Measurements from ENCODE around the gene NMUR1. TPM values are rescaled to one million over a fixed set of nuclear protein-coding genes. Genes with fewer than 3 reads are reported as not detected.

NMUR1 gene
- total RNA-seq, 1 donor: not detected

DNA sequence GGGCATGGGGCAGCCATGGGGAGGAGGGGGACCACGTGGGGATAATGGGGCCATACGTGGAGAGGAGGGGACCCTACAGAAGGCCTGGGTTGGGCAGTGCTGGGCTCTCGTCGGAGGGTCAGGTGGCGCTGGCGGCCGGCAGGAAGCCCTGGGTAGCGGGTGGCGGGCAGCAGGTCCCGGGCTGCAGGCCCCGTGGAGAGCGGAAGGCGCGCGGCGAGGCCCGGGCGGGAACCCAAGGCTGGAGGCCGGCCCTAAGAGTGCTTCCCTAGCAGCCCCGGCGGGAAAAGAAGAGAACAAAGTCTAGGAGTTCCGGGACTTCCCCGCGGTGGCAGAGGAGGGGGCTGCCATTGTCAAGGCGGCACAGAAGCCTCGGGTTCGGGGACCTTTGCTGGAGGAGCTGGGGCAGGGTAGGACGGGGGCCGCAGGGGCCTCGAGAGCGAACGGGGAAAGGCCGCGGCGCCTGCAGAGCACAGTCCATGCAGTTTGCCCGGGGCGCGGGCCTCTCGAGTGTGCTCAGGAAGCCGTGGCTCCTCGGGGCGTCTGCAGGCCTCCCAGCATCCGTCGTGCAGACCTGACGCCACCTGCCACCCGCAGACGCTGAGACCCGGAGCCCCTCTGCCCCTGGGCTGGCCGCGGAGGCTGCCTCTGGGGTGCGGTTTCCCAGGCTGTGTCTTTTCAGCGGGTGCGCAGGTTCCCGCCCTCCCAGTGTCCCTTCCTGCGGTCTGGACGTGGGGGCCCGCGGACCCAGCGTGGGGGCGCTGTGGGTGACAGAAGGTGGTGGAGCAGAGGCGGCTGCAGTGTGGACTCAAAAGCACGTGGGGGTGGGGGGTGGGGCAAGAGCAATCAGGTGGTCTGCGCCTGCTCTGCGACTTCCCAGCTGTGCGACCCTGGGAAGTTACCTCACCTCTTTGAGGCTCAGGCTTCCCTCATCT, 46.6 kb downstream of the NMUR1 start:
- peak overlapping the region; percentile 43 for H3K4me3 ChIP-seq (ENCODE audit: low read depth, low read length)
- DNase-seq (ENCODE audit: low read depth): peak; percentile 10
- TF ChIP-seq, protein P1, sequence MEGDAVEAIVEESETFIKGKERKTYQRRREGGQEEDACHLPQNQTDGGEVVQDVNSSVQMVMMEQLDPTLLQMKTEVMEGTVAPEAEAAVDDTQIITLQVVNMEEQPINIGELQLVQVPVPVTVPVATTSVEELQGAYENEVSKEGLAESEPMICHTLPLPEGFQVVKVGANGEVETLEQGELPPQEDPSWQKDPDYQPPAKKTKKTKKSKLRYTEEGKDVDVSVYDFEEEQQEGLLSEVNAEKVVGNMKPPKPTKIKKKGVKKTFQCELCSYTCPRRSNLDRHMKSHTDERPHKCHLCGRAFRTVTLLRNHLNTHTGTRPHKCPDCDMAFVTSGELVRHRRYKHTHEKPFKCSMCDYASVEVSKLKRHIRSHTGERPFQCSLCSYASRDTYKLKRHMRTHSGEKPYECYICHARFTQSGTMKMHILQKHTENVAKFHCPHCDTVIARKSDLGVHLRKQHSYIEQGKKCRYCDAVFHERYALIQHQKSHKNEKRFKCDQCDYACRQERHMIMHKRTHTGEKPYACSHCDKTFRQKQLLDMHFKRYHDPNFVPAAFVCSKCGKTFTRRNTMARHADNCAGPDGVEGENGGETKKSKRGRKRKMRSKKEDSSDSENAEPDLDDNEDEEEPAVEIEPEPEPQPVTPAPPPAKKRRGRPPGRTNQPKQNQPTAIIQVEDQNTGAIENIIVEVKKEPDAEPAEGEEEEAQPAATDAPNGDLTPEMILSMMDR (IDR thresholded peaks at IDR 0.05; ENCODE audit: insufficient read depth, low read depth, low read length): no peak

DNA sequence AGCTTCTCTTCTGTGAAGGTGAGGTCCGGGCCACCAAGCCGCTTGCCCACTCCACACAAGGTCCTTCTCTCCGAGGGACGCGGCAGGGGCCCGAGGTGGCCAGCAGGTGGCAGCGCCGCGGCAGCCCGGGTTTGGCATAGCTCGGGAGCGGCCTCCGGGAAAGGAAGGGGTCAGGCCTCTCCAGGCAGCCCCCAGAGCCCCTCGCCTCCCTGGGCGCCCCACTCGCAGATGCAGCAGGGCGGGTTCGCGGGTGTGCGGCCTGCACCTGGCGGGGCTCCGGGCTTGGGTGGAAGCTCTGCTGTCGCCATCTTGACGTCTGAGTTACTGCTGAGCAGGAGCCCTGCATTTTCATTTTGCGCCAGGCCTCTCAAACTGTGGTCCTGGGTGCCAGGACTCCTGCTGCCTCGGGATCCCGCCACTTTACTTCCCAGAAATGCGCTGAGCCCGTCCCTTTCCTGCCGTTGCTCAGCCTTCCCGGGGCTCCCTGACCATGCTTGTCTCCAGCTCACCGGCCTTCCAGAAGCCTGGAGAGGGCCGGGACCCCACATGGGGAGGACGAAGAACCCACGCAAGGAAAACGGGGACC, 47.3 kb downstream of the NMUR1 start:
- H3K4me3 ChIP-seq (ENCODE audit: low read depth, low read length): peak overlapping the region; percentile 43
- DNase-seq (ENCODE audit: low read depth): peak; percentile 55
- TF ChIP-seq, protein P1 (IDR thresholded peaks at IDR 0.05; ENCODE audit: insufficient read depth, low read depth, low read length): peak; percentile 91

DNA sequence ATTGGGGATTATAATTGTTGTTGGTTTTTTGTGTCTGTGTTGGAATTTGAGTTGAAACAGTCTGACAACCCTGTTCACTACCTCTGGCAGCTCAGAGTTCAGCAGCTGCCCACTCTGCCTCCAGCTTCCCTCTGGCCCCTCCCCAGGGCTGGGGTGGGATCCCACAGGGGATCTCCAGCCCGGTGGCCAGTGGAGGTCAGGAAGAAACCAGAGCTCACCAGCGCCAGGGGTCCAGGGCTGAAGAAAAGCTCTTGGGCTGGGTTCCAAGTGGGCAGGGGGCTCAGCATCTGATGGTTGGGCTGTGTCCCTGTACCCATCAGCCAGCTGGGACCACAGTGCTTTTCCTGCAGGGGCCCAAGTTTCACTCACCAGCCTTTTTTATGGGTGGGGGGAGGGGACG, 49.5 kb downstream of the NMUR1 start:
- TF ChIP-seq, protein P1 (IDR thresholded peaks at IDR 0.05; ENCODE audit: insufficient read depth, low read depth, low read length): no peak
- no peak overlapping the region for H3K4me3 ChIP-seq (ENCODE audit: low read depth, low read length)
- DNase-seq (ENCODE audit: low read depth): no peak

DNA sequence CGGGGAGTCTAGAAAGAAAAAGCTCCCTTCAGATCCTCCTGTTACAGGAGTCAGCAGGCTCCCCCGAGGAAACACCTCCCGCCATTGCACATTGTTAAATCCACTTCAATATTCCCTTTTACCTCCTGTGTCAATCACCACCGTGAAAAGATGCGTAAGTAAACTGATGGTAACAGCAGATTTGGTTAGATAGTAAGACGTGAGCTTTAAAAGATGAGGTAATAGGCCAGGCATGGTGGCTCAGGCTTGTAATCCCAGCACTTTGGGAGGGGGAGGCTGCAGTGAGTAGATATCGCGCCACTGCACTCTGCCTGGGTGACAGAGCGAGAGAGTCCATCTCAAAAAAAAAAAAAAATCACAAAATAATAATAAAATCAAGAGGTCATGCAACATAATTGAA, 50.8 kb downstream of the NMUR1 start:
- TF ChIP-seq, protein P1 (IDR thresholded peaks at IDR 0.05; ENCODE audit: insufficient read depth, low read depth, low read length): no peak
- no peak for DNase-seq (ENCODE audit: low read depth)
- H3K4me3 ChIP-seq (ENCODE audit: low read depth, low read length): no peak overlapping the region

DNA sequence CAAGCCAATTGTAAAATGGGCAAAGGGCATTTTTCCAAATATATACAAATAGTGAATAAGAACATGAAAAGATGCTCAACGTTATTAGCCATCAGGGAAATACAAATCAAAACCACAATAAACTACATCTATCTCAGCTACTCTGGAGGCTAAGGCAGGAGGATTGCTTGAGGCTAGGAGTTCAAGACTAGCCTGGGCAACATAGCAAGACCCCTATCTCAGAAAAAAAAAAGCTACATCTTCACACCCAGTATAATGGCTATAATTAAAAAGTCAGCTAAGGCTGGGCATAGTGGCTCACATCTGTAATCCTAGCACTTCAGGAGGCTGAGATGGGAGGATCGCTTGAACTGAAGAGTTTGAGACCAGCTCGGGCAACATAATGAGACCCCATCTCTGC, 53.3 kb downstream of the NMUR1 start:
- no peak for DNase-seq (ENCODE audit: low read depth)
- TF ChIP-seq, protein P1 (IDR thresholded peaks at IDR 0.05; ENCODE audit: insufficient read depth, low read depth, low read length): no peak
- H3K4me3 ChIP-seq (ENCODE audit: low read depth, low read length): no peak overlapping the region

DNA sequence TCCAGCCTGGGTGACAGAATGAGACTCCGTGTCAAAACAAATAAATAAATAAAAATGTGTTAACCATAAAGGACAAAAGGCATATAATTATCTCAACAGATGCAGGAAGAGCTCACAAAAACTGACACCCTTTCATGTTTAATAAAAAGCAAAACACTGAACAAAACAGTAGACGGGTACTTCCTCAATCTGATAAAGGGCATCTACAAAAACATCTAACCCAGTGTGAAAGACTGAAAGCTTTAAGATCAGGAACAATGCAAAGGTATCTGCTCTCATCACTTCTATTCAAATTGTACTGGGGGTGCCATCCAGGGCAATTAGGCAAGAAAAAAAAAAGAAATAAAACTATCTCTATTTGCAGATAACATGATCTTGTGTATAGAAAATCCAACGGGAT, 54.3 kb downstream of the NMUR1 start:
- H3K4me3 ChIP-seq (ENCODE audit: low read depth, low read length): no peak overlapping the region
- TF ChIP-seq, protein P1 (IDR thresholded peaks at IDR 0.05; ENCODE audit: insufficient read depth, low read depth, low read length): no peak
- DNase-seq (ENCODE audit: low read depth): no peak

Small RNAs within 50 kb of the gene (small RNA-seq; reads per million reads assigned to genes)
- gene RNU2-22P: 2.2 reads per million, percentile 55 among the genes with 10 or more reads in this experiment

Other genes starting within 250 kb of the NMUR1 start
- 0.43 and 0.64 TPM in 2 replicates for gene B3GNT7, start 134.7 kb downstream of the NMUR1 start, total RNA-seq
- gene NCL, start 66.0 kb downstream of the NMUR1 start, total RNA-seq: 100 and 103 TPM in 2 replicates
- not detected in 2 replicates for gene TEX44, start 62.4 kb upstream of the NMUR1 start, total RNA-seq
- gene PTMA, start 178.1 kb upstream of the NMUR1 start, total RNA-seq: 598 and 694 TPM in 2 replicates

All from fibroblast of villous mesenchyme (primary cell).